NCI-H460 (cell line): Measurements from ENCODE around the gene WNT1. TPM values are rescaled to one million over a fixed set of nuclear protein-coding genes. Genes with fewer than 3 reads are reported as not detected.

Experiments
- DNase-seq: peaks from one replicate; pipeline ENCODE4 v3.0.0-alpha.2; 2016; ENCODE audit warnings: low read depth; ENCODE audit errors: extremely low read depth
- polyA plus RNA-seq: library from polyadenylated mRNA; depleted of rRNA; stranded (reverse); fragments of >200 nt; gene quantifications from 2 replicates; pipeline ENCODE4 v1.2.3, GENCODE V29; 2014; cell fraction: nucleus; rRNA removed
- total RNA-seq: library from RNA; depleted of rRNA; stranded (reverse); fragments of >200 nt; shearing (Covaris generic); gene quantifications from 2 replicates; pipeline ENCODE4 v1.2.3, GENCODE V29; 2014; rRNA removed

WNT1 gene
- not detected in 2 replicates for total RNA-seq
- not detected in 2 replicates for polyA plus RNA-seq

GRCh38 chr12:48978291-48978740 is at the start of gene WNT1:
Gene WNT1, plus strand, starts transcription at chr12:48978322. Its CDS starts 329 bp downstream, at chr12:48978651.
- no peak for DNase-seq

GRCh38 chr12:48929551-48929950 is 48.6 kb upstream of the WNT1 start:
- DNase-seq = no peak

- no peak for DNase-seq
These were observed 47.6 kb upstream of the WNT1 start for GRCh38 chr12:48930475-48930874.

- no peak for DNase-seq
These were observed 45.2 kb upstream of the WNT1 start for GRCh38 chr12:48932878-48933277.

- no peak for DNase-seq
These were observed 44.3 kb upstream of the WNT1 start for GRCh38 chr12:48933664-48934311.

- no peak for DNase-seq
These were observed 43.8 kb upstream of the WNT1 start for GRCh38 chr12:48934312-48934706.

- DNase-seq = peak; percentile 62
These were observed 41.6 kb upstream of the WNT1 start for GRCh38 chr12:48936379-48936979.

GRCh38 chr12:48937170-48937569 is 41.0 kb upstream of the WNT1 start:
- no peak for DNase-seq

GRCh38 chr12:48938805-48939204 is 39.3 kb upstream of the WNT1 start:
- no peak for DNase-seq

- no peak for DNase-seq
These were observed 37.9 kb upstream of the WNT1 start for GRCh38 chr12:48940181-48940580.

GRCh38 chr12:48943221-48943620 is 34.9 kb upstream of the WNT1 start:
- no peak for DNase-seq

GRCh38 chr12:48946205-48946604 is 31.9 kb upstream of the WNT1 start:
- DNase-seq = no peak

- DNase-seq = no peak
These were observed 31.2 kb upstream of the WNT1 start for GRCh38 chr12:48946943-48947342.

GRCh38 chr12:48947727-48948126 is 30.4 kb upstream of the WNT1 start:
- DNase-seq = no peak

- DNase-seq = no peak
These were observed 25.4 kb upstream of the WNT1 start for GRCh38 chr12:48952691-48953090.

GRCh38 chr12:48954061-48954460 is 24.1 kb upstream of the WNT1 start:
- DNase-seq = no peak

- no peak for DNase-seq
These were observed 23.2 kb upstream of the WNT1 start for GRCh38 chr12:48954841-48955501.

GRCh38 chr12:48956279-48957140 is 21.6 kb upstream of the WNT1 start:
- peak; percentile 82 for DNase-seq

- DNase-seq = peak; percentile 88
These were observed 20.7 kb upstream of the WNT1 start, which contains the start of gene ARF3 for GRCh38 chr12:48957141-48958048. Gene ARF3, minus strand, starts transcription at chr12:48957487. Its CDS starts 16,392 bp downstream, at chr12:48941095.

- no peak for DNase-seq
These were observed 20.1 kb upstream of the WNT1 start for GRCh38 chr12:48958049-48958388.
